Measurements from ENCODE around the gene WDR17.

Gene WDR17

GRCh38 chr4:176189891-176190795, 124.5 kb downstream of the WDR17 start:
- H3K9me3 ChIP-seq (ENCODE audit: control insufficient read depth, insufficient read depth, low read length), result no peaks in the 10 kb centered on the region
- H3F3A ChIP-seq (ENCODE audit: control insufficient read depth, insufficient read depth), result no peaks in the 10 kb centered on the region
- H3K4me1 ChIP-seq (ENCODE audit: control insufficient read depth, low read length), result peaks cover 21% of the 10 kb centered on the region
- no peaks in the 10 kb centered on the region for H3K36me3 ChIP-seq (ENCODE audit: control insufficient read depth, low read length)
- no peaks in the 10 kb centered on the region for H3K9me2 ChIP-seq (replicated peaks; ENCODE audit: control insufficient read depth, low read length)
- no peaks in the 10 kb centered on the region for H3K79me2 ChIP-seq (ENCODE audit: control insufficient read depth, low read length)
- no peak for TF ChIP-seq CTCF (IDR thresholded peaks at IDR 0.05; ENCODE audit: low read depth, low read length, poor library complexity, severe bottlenecking)
- no peak overlapping the region for H3K27ac ChIP-seq (ENCODE audit: low read depth, low read length)
- no peaks in the 10 kb centered on the region for H4K20me1 ChIP-seq (ENCODE audit: control insufficient read depth, insufficient read depth, low read depth, low read length)
- H3K4me2 ChIP-seq (ENCODE audit: low read length), result no peak overlapping the region
- H3K27me3 ChIP-seq (ENCODE audit: control insufficient read depth, low read length), result no peaks in the 10 kb centered on the region
- no peak overlapping the region for H3K4me3 ChIP-seq (ENCODE audit: low read length)

- TF ChIP-seq EZH2phosphoT487 (IDR thresholded peaks at IDR 0.05; ENCODE audit: borderline replicate concordance, low read length), result no peak
- TF ChIP-seq CTCF (IDR thresholded peaks at IDR 0.05; ENCODE audit: low read depth, low read length, poor library complexity, severe bottlenecking), result no peak
- H4K20me1 ChIP-seq (ENCODE audit: control insufficient read depth, insufficient read depth, low read depth, low read length), result no peaks in the 10 kb centered on the region
- H3K9me2 ChIP-seq (replicated peaks; ENCODE audit: control insufficient read depth, low read length), result no peaks in the 10 kb centered on the region
- no peaks in the 10 kb centered on the region for H3F3A ChIP-seq (ENCODE audit: control insufficient read depth, insufficient read depth)
- no peaks in the 10 kb centered on the region for H3K9me3 ChIP-seq (ENCODE audit: control insufficient read depth, insufficient read depth, low read length)
- H3K27ac ChIP-seq (ENCODE audit: low read depth, low read length), result no peak overlapping the region
- H3K27me3 ChIP-seq (ENCODE audit: control insufficient read depth, low read length), result no peaks in the 10 kb centered on the region
- H3K36me3 ChIP-seq (ENCODE audit: control insufficient read depth, low read length), result no peaks in the 10 kb centered on the region; the same call in 1 of the 2 replicates
- H3K79me2 ChIP-seq (ENCODE audit: control insufficient read depth, low read length), result no peaks in the 10 kb centered on the region
- no peak overlapping the region for H3K4me2 ChIP-seq (ENCODE audit: low read length)
- H3K4me1 ChIP-seq (ENCODE audit: control insufficient read depth, low read length), result peaks cover 29% of the 10 kb centered on the region
- H3K4me3 ChIP-seq (ENCODE audit: low read length), result no peak overlapping the region
Observed at GRCh38 chr4:176191974-176192373, 126.3 kb downstream of the WDR17 start.

GRCh38 chr4:176193126-176193525, 127.5 kb downstream of the WDR17 start:
- no peaks in the 10 kb centered on the region for H4K20me1 ChIP-seq (ENCODE audit: control insufficient read depth, insufficient read depth, low read depth, low read length)
- no peaks in the 10 kb centered on the region for H3K27me3 ChIP-seq (ENCODE audit: control insufficient read depth, low read length)
- no peaks in the 10 kb centered on the region for H3K9me3 ChIP-seq (ENCODE audit: control insufficient read depth, insufficient read depth, low read length)
- H3K4me1 ChIP-seq (ENCODE audit: control insufficient read depth, low read length), result peaks cover 26% of the 10 kb centered on the region
- H3K79me2 ChIP-seq (ENCODE audit: control insufficient read depth, low read length), result no peaks in the 10 kb centered on the region
- H3K4me2 ChIP-seq (ENCODE audit: low read length), result no peak overlapping the region
- TF ChIP-seq CTCF (IDR thresholded peaks at IDR 0.05; ENCODE audit: low read depth, low read length, poor library complexity, severe bottlenecking), result no peak
- no peaks in the 10 kb centered on the region; the same call in 1 of the 2 replicates for H3K36me3 ChIP-seq (ENCODE audit: control insufficient read depth, low read length)
- no peaks in the 10 kb centered on the region for H3K9me2 ChIP-seq (replicated peaks; ENCODE audit: control insufficient read depth, low read length)
- no peaks in the 10 kb centered on the region for H3F3A ChIP-seq (ENCODE audit: control insufficient read depth, insufficient read depth)
- no peak overlapping the region for H3K4me3 ChIP-seq (ENCODE audit: low read length)
- H3K27ac ChIP-seq (ENCODE audit: low read depth, low read length), result no peak overlapping the region

All from DOHH2 (cell line).